T-helper 2 cell treated with Interferon-gamma antibody and Interleukin-4, amounts not matched to agents 5 μg/mL and 100 μg/mL, for 36 hours (primary cell): ENCODE measurements around the gene CCT4.
"Not testable (repeated sequence)": the region's sequence is repeated elsewhere in the genome, so short reads cannot be mapped to it uniquely, and the experiment has no call there.

Experiments used
- DNase-seq: peaks from one replicate; pipeline ENCODE4 v3.0.0; 2021; ENCODE audit warnings: low spot score
- H3K27ac Mint-ChIP-seq: one replicate; pipeline ENCODE4 v1.8.0; 2021; ENCODE audit warnings: mild to moderate bottlenecking, mixed read lengths
- H3K27me3 Mint-ChIP-seq: one replicate; pipeline ENCODE4 v1.8.0; 2021; ENCODE audit warnings: low read depth, mixed read lengths
- H3K36me3 Mint-ChIP-seq: one replicate; pipeline ENCODE4 v1.8.0; 2021; ENCODE audit warnings: low read depth, mixed read lengths
- H3K4me1 Mint-ChIP-seq: one replicate; pipeline ENCODE4 v1.8.0; 2021; ENCODE audit warnings: low read depth, mixed read lengths
- H3K4me3 Mint-ChIP-seq: one replicate; pipeline ENCODE4 v1.8.0; 2022; ENCODE audit warnings: mild to moderate bottlenecking, moderate library complexity, mixed read lengths
- H3K9me3 Mint-ChIP-seq: one replicate; pipeline ENCODE4 v1.8.0; 2021; ENCODE audit warnings: mixed read lengths

Gene CCT4

GRCh38 chr2:61888267-61889055 lies at the start of gene CCT4:
CCT4 (minus strand) TSS chr2:61888656; CDS start chr2:61888507, 149 bp downstream.
- DNase-seq: peak; percentile 89
- peaks cover 23% of the 10 kb centered on the region for H3K36me3 Mint-ChIP-seq
- H3K4me3 Mint-ChIP-seq: peak within 1 kb of the TSS; percentile 99
- H3K9me3 Mint-ChIP-seq: no peaks in the 10 kb centered on the region
- H3K27me3 Mint-ChIP-seq: no peaks in the 10 kb centered on the region
- H3K27ac Mint-ChIP-seq: peak within 1 kb of the TSS; percentile 100
- H3K4me1 Mint-ChIP-seq: peaks cover 21% of the 10 kb centered on the region

GRCh38 chr2:61937886-61938285 lies 49.4 kb upstream of the CCT4 start:
- no peak for DNase-seq
- Mint-ChIP-seq H3K4me3 (no peak overlapping the region), H3K36me3 (no peaks in the 10 kb centered on the region), H3K4me1 (no peaks in the 10 kb centered on the region), H3K27ac (no peak overlapping the region), H3K27me3 (no peaks in the 10 kb centered on the region), H3K9me3 (no peaks in the 10 kb centered on the region)

GRCh38 chr2:61937098-61937497 lies 48.6 kb upstream of the CCT4 start:
- no peak for DNase-seq
- Mint-ChIP-seq H3K4me1 (no peaks in the 10 kb centered on the region), H3K36me3 (no peaks in the 10 kb centered on the region), H3K4me3 (no peak overlapping the region), H3K9me3 (no peaks in the 10 kb centered on the region), H3K27ac (no peak overlapping the region), H3K27me3 (no peaks in the 10 kb centered on the region)

GRCh38 chr2:61928826-61929461 lies 40.5 kb upstream of the CCT4 start:
- H3K27ac Mint-ChIP-seq: no peak overlapping the region

GRCh38 chr2:61926531-61927477 lies 38.3 kb upstream of the CCT4 start:
- H3K27ac Mint-ChIP-seq: no peak overlapping the region

More at GRCh38 chr2:61928826-61929461, 40.5 kb upstream of the CCT4 start:
- Mint-ChIP-seq H3K9me3 (no peaks in the 10 kb centered on the region), H3K36me3 (no peaks in the 10 kb centered on the region), H3K4me1 (no peaks in the 10 kb centered on the region), H3K27me3 (no peaks in the 10 kb centered on the region), H3K4me3 (no peak overlapping the region)
- DNase-seq: no peak

GRCh38 chr2:61924895-61925663 lies 36.6 kb upstream of the CCT4 start:
- Mint-ChIP-seq H3K9me3 (no peaks in the 10 kb centered on the region), H3K36me3 (no peaks in the 10 kb centered on the region), H3K27me3 (no peaks in the 10 kb centered on the region), H3K27ac (no peak overlapping the region), H3K4me3 (no peak overlapping the region), H3K4me1 (no peaks in the 10 kb centered on the region)
- DNase-seq: no peak

More at GRCh38 chr2:61926531-61927477, 38.3 kb upstream of the CCT4 start:
- H3K9me3 Mint-ChIP-seq: no peaks in the 10 kb centered on the region
- no peaks in the 10 kb centered on the region for H3K4me1 Mint-ChIP-seq
- H3K36me3 Mint-ChIP-seq: no peaks in the 10 kb centered on the region
- no peak overlapping the region for H3K4me3 Mint-ChIP-seq
- no peak for DNase-seq
- H3K27me3 Mint-ChIP-seq: no peaks in the 10 kb centered on the region

GRCh38 chr2:61922714-61923113 lies 34.3 kb upstream of the CCT4 start:
- DNase-seq: no peak
- Mint-ChIP-seq H3K36me3 (no peaks in the 10 kb centered on the region), H3K4me3 (no peak overlapping the region), H3K4me1 (no peaks in the 10 kb centered on the region), H3K27ac (no peak overlapping the region), H3K9me3 (no peaks in the 10 kb centered on the region), H3K27me3 (no peaks in the 10 kb centered on the region)

- no peak for DNase-seq
- no peaks in the 10 kb centered on the region for H3K9me3 Mint-ChIP-seq
- H3K27me3 Mint-ChIP-seq: no peaks in the 10 kb centered on the region
- no peaks in the 10 kb centered on the region for H3K36me3 Mint-ChIP-seq
- H3K27ac Mint-ChIP-seq: no peak overlapping the region
- H3K4me3 Mint-ChIP-seq: no peak overlapping the region
- no peaks in the 10 kb centered on the region for H3K4me1 Mint-ChIP-seq
Measured at GRCh38 chr2:61920548-61920947, 32.1 kb upstream of the CCT4 start.

GRCh38 chr2:61914794-61915193 lies 26.3 kb upstream of the CCT4 start:
- not testable (repeated sequence) for H3K4me3 Mint-ChIP-seq, H3K36me3 Mint-ChIP-seq, H3K9me3 Mint-ChIP-seq, H3K4me1 Mint-ChIP-seq, DNase-seq, H3K27me3 Mint-ChIP-seq, H3K27ac Mint-ChIP-seq

- H3K4me1 Mint-ChIP-seq: peaks cover 3% of the 10 kb centered on the region
- no peak overlapping the region for H3K4me3 Mint-ChIP-seq
- no peaks in the 10 kb centered on the region for H3K9me3 Mint-ChIP-seq
- DNase-seq: no peak
- no peaks in the 10 kb centered on the region for H3K36me3 Mint-ChIP-seq
- H3K27me3 Mint-ChIP-seq: no peaks in the 10 kb centered on the region
- no peak overlapping the region for H3K27ac Mint-ChIP-seq
Measured at GRCh38 chr2:61911510-61911909, 23.1 kb upstream of the CCT4 start.

- no peak overlapping the region for H3K27ac Mint-ChIP-seq
- peaks cover 5% of the 10 kb centered on the region for H3K4me1 Mint-ChIP-seq
- H3K27me3 Mint-ChIP-seq: no peaks in the 10 kb centered on the region
- H3K4me3 Mint-ChIP-seq: no peak overlapping the region
- H3K9me3 Mint-ChIP-seq: no peaks in the 10 kb centered on the region
- no peak for DNase-seq
- H3K36me3 Mint-ChIP-seq: no peaks in the 10 kb centered on the region
Measured at GRCh38 chr2:61910603-61911002, 22.1 kb upstream of the CCT4 start.

- Mint-ChIP-seq H3K27me3 (no peaks in the 10 kb centered on the region), H3K4me3 (no peak overlapping the region), H3K27ac (no peak overlapping the region), H3K4me1 (peaks cover 11% of the 10 kb centered on the region), H3K9me3 (no peaks in the 10 kb centered on the region), H3K36me3 (no peaks in the 10 kb centered on the region)
- DNase-seq: no peak
Measured at GRCh38 chr2:61909116-61909515, 20.7 kb upstream of the CCT4 start.

GRCh38 chr2:61906186-61906470 lies 17.7 kb upstream of the CCT4 start:
- peak overlapping the region; percentile 97 for H3K4me3 Mint-ChIP-seq
- peak overlapping the region; percentile 63 for H3K27ac Mint-ChIP-seq
- no peak for DNase-seq
- peaks cover 11% of the 10 kb centered on the region for H3K4me1 Mint-ChIP-seq
- no peaks in the 10 kb centered on the region for H3K27me3 Mint-ChIP-seq
- no peaks in the 10 kb centered on the region for H3K36me3 Mint-ChIP-seq
- H3K9me3 Mint-ChIP-seq: no peaks in the 10 kb centered on the region
